Measurements from ENCODE around the gene IMMP2L. TPM values are rescaled to one million over a fixed set of nuclear protein-coding genes. Genes with fewer than 3 reads are reported as not detected.
"Not testable (repeated sequence)": the region's sequence is repeated elsewhere in the genome, so short reads cannot be mapped to it uniquely, and the experiment has no call there.

The IMMP2L gene
- polyA plus RNA-seq, 1 experiment = 5.8 TPM

DNA sequence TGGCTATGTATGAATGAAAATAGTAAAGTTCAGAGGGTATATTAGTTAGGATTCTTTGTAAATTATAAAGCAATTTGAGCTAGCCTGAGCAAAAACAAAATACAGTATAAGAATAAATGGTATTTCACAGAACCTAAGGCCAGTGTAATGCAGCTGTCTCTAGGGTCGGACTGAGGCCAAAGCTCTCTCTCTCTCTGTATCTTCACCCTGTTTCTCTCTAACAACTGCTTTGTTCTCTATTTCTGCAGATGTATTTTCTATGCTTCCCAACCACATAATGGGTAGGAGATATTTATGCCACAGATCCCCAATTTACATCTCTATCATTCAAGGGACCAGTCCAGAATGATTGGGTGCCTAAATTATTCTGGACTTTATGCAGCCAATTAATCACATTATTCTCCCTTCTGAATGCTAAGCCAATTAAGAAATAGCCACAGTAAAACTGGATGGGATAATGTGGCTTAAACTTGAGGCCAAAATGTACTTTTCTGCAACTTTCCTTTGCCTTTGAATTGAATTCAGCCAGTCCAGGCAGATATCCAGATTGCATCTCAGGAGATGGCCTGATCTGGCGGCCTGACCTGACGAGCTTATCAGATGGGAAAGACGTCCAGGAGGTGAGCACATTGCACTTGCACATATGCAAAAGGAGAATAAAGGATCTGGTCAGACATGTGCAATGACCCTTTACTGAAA, 24.6 kb upstream of the IMMP2L start:
- no peaks in the 10 kb centered on the region for H3K36me3 ChIP-seq (ENCODE audit: control insufficient read depth, insufficient read depth, low read length)
- no peak overlapping the region for H3K4me3 ChIP-seq (ENCODE audit: low read depth, low read length)
- TF ChIP-seq, protein P1, sequence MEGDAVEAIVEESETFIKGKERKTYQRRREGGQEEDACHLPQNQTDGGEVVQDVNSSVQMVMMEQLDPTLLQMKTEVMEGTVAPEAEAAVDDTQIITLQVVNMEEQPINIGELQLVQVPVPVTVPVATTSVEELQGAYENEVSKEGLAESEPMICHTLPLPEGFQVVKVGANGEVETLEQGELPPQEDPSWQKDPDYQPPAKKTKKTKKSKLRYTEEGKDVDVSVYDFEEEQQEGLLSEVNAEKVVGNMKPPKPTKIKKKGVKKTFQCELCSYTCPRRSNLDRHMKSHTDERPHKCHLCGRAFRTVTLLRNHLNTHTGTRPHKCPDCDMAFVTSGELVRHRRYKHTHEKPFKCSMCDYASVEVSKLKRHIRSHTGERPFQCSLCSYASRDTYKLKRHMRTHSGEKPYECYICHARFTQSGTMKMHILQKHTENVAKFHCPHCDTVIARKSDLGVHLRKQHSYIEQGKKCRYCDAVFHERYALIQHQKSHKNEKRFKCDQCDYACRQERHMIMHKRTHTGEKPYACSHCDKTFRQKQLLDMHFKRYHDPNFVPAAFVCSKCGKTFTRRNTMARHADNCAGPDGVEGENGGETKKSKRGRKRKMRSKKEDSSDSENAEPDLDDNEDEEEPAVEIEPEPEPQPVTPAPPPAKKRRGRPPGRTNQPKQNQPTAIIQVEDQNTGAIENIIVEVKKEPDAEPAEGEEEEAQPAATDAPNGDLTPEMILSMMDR (IDR thresholded peaks at IDR 0.05; ENCODE audit: insufficient read depth, low read depth, low read length) = no peak
- CTCF ChIA-PET = no interaction called here
- H3K27me3 ChIP-seq (ENCODE audit: control insufficient read depth, insufficient read depth, low read length) = no peaks in the 10 kb centered on the region; the same call in 1 of the 2 replicates
- no peak for DNase-seq (ENCODE audit: low read depth)
- POLR2A ChIA-PET = no interaction called here

DNA sequence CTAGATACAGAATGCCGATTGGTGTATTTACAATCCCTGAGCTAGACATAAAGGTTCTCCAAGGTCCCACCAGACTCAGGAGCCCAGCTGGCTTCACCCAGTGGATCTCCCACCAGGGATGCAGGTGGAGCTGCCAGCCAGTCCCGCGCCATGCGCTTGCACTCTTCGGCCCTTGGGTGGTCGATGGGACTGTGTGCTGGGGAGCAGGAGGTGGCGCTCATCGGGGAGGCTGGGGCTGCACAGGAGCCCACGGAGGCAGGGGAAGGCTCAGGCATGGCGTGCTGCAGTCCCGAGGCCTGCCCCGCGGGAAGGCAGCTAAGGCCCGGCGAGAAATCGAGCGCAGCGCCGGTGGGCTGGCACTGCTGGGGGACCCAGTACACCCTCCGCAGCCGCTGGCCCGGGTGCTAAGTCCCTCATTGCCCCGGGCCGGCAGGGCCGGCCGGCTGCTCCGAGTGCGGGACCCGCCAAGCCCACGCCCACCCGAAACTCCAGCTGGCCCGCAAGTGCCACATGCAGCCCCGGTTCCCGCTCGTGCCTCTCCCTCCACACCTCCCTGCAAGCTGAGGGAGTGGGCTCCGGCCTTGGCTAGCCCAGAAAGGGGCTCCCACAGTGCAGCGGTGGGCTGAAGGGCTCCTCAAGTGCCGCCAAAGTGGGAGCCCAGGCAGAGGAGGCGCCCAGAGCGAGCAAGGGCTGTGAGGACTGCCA, 19.6 kb upstream of the IMMP2L start:
- POLR2A ChIA-PET; H3K27me3 ChIP-seq (ENCODE audit: control insufficient read depth, insufficient read depth, low read length); CTCF ChIA-PET; H3K36me3 ChIP-seq (ENCODE audit: control insufficient read depth, insufficient read depth, low read length); H3K4me3 ChIP-seq (ENCODE audit: low read depth, low read length); DNase-seq (ENCODE audit: low read depth): not testable (repeated sequence)

DNA sequence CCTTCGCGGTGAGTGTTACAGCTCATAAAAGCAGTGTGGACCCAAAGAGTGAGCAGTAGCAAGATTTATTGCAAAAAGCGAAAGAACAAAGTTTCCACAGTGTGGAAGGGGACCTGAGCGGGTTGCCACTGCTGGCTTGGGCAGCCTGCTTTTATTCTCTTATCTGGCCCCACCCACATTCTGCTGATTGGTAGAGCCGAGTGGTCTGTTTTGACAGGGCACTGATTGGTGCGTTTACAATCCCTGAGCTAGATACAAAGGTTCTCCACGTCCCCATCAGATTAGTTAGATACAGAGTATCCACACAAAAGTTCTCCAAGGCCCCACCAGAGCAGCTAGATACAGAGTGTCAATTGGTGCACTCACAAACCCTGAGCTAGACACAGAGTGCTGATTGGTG, 18.9 kb upstream of the IMMP2L start:
- H3K4me3 ChIP-seq (ENCODE audit: low read depth, low read length); DNase-seq (ENCODE audit: low read depth); H3K36me3 ChIP-seq (ENCODE audit: control insufficient read depth, insufficient read depth, low read length); POLR2A ChIA-PET; H3K27me3 ChIP-seq (ENCODE audit: control insufficient read depth, insufficient read depth, low read length); CTCF ChIA-PET: not testable (repeated sequence)

DNA sequence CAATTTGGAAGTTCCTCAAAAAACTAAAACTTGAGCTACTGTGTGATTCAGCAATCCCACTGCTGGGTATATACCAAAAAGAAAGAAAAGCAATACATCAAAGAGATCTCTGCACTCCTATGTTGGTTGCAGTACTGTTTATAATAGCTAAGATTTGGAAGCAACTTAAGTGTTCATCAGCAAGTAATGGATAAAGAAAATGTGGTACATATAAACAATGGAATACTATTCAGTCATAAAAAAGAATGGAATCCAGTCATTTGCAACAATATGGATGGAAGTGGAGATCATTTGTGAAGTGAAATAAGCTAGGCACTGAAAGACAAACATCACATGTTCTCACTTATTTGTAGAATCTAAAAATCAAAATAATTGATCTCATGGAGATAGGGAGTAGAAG, 16.5 kb upstream of the IMMP2L start:
- H3K36me3 ChIP-seq (ENCODE audit: control insufficient read depth, insufficient read depth, low read length) = no peaks in the 10 kb centered on the region
- TF ChIP-seq, protein P1 (IDR thresholded peaks at IDR 0.05; ENCODE audit: insufficient read depth, low read depth, low read length) = no peak
- no peak overlapping the region for H3K4me3 ChIP-seq (ENCODE audit: low read depth, low read length)
- no peak for DNase-seq (ENCODE audit: low read depth)
- CTCF ChIA-PET = interaction anchor here (0.5 kb wide), 1 partner anchor 100 kb away, joined by 3 read pairs; no protein-coding TSS in a partner anchor
- POLR2A ChIA-PET = no interaction called here
- H3K27me3 ChIP-seq (ENCODE audit: control insufficient read depth, insufficient read depth, low read length) = no peaks in the 10 kb centered on the region

DNA sequence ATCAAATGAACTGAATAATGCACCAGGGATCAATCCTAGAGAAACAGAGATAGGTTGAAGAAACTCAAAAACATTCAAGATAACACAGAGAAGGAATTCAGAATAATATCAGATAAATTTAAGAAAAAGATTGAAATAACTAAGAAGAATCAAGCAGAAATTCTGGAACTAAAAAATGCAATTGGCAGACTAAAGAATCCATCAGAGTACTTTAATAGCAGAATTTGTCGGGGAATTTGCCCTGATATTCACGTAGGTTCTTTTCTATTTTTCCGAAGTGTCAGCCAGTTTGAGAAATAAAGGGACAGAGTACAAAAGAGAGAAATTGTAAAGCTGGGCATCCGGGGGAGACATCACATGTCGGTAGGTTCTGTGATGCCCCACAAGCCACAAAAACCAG, 9.4 kb upstream of the IMMP2L start:
- TF ChIP-seq, protein P1 (IDR thresholded peaks at IDR 0.05; ENCODE audit: insufficient read depth, low read depth, low read length) = no peak
- H3K4me3 ChIP-seq (ENCODE audit: low read depth, low read length) = no peak overlapping the region
- ChIA-PET POLR2A (no interaction called here), CTCF (no interaction called here)
- H3K36me3 ChIP-seq (ENCODE audit: control insufficient read depth, insufficient read depth, low read length) = no peaks in the 10 kb centered on the region
- 0 out of 2 replicates have a peak, but pooled peaks cover 1% of the 10 kb centered on the region for H3K27me3 ChIP-seq (ENCODE audit: control insufficient read depth, insufficient read depth, low read length)
- no peak for DNase-seq (ENCODE audit: low read depth)

DNA sequence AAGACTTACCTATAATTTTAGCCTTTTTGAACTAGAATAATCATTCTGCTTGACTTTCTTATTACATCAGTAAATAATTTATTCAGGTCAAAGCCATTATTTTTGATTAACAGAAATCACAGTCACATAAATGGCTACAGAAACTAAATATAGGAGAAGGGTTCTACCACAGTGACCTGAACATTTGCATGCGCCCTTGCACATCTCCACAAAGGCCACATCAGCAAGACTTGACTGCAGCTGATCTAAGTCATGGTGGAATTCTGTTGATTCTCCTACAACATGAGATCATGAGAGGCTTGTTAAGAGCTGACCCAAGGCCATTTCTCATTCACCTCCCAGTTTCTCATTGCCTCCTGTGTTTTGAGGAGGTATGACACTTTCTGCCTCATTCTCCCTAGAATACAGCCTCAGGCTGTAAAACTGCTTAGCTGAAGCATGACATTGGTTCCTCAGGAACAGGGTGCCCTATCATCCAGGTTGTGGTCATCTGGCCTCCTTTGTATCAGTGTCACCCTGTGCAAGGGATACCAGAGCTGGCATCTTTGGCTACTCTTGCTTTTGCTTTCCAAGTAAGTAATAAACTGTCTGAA, 6.7 kb upstream of the IMMP2L start:
- TF ChIP-seq, protein P1 (IDR thresholded peaks at IDR 0.05; ENCODE audit: insufficient read depth, low read depth, low read length) = no peak
- CTCF ChIA-PET = no interaction called here
- no peaks in the 10 kb centered on the region for H3K36me3 ChIP-seq (ENCODE audit: control insufficient read depth, insufficient read depth, low read length)
- no peak for DNase-seq (ENCODE audit: low read depth)
- no peak overlapping the region for H3K4me3 ChIP-seq (ENCODE audit: low read depth, low read length)
- 0 out of 2 replicates have a peak, but pooled peaks cover 1% of the 10 kb centered on the region for H3K27me3 ChIP-seq (ENCODE audit: control insufficient read depth, insufficient read depth, low read length)
- POLR2A ChIA-PET = no interaction called here
